Neutrophil (primary cell): ENCODE measurements around the gene GLB1L.

Source experiments
- H3K27ac ChIP-seq: fragments of 200-600 bp; sonication (generic); 2 replicates; pipeline ENCODE4 v1.5.1; 2016; ENCODE audit warnings: mild to moderate bottlenecking, moderate library complexity
- H3K27me3 ChIP-seq: fragments of 200-600 bp; sonication (generic); 2 replicates; pipeline ENCODE4 v1.6.0; 2016; ENCODE audit warnings: mild to moderate bottlenecking
- H3K36me3 ChIP-seq: fragments of 200-600 bp; sonication (generic); 2 replicates; pipeline ENCODE4 v1.5.1; 2017
- H3K4me1 ChIP-seq, 2 experiments: fragments of 200-600 bp in 1 of 2; sonication (generic) in 1 of 2; 1 replicate in 1 of 2; 2 replicates in 1 of 2; pipeline versions ENCODE4 v1.5.1 to v1.6.1; 2013 to 2016; ENCODE audit warnings: low read depth in 1 of 2, low read length in 1 of 2, mild to moderate bottlenecking in 1 of 2, moderate library complexity in 1 of 2; ENCODE audit not compliant: control insufficient read depth in 1 of 2, insufficient read depth in 1 of 2
- H3K4me3 ChIP-seq, 2 experiments: fragments of 200-600 bp in 1 of 2; sonication (generic) in 1 of 2; 1 replicate in 1 of 2; 2 replicates in 1 of 2; pipeline ENCODE4 v1.5.1; 2013 to 2016; ENCODE audit warnings: low read depth in 1 of 2, low read length in 1 of 2, mild to moderate bottlenecking in 1 of 2, moderate library complexity in 1 of 2
- H3K9me3 ChIP-seq: fragments of 200-600 bp; sonication (generic); 2 replicates; pipeline ENCODE4 v1.5.1; 2016
- TF ChIP-seq, protein P1 (sequence below): fragments of 200-600 bp; sonication (generic); IDR thresholded peaks from 2 replicates; pipeline ENCODE4 v1.5.1; 2016; ENCODE audit warnings: antibody characterized with exemption

Gene GLB1L

GRCh38 chr2:219245899-219246230 is 621 bp upstream of the GLB1L start:
- H3K27me3 ChIP-seq, result no peaks in the 10 kb centered on the region
- peaks cover 79 to 82% of the 10 kb centered on the region in 2 experiments for H3K4me1 ChIP-seq
- peak overlapping the region; percentile 89 to 99 for H3K4me3 ChIP-seq
- no peaks in the 10 kb centered on the region for H3K9me3 ChIP-seq
- TF ChIP-seq, protein P1, sequence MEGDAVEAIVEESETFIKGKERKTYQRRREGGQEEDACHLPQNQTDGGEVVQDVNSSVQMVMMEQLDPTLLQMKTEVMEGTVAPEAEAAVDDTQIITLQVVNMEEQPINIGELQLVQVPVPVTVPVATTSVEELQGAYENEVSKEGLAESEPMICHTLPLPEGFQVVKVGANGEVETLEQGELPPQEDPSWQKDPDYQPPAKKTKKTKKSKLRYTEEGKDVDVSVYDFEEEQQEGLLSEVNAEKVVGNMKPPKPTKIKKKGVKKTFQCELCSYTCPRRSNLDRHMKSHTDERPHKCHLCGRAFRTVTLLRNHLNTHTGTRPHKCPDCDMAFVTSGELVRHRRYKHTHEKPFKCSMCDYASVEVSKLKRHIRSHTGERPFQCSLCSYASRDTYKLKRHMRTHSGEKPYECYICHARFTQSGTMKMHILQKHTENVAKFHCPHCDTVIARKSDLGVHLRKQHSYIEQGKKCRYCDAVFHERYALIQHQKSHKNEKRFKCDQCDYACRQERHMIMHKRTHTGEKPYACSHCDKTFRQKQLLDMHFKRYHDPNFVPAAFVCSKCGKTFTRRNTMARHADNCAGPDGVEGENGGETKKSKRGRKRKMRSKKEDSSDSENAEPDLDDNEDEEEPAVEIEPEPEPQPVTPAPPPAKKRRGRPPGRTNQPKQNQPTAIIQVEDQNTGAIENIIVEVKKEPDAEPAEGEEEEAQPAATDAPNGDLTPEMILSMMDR, result no peak
- peaks cover 28% of the 10 kb centered on the region for H3K36me3 ChIP-seq
- H3K27ac ChIP-seq, result peak overlapping the region; percentile 95

DNA sequence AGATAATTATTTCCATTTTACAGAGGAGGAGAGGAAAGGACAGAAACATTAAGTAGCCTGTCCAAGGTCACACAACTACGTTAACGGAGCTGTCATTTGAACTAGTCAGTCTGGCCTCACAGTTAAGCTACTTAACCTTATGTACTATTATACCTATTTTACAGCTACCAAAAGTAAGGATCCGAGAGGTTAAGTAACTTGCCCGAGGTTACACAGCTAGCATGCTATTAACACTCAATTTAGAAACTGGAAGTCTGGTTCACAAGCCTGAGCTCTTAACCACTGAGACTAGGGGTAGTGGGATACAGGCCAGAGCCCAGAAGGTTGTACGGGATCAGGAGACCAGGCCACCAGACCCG is 476 bp downstream of the GLB1L start:
- Histone ChIP-seq H3K27me3 (no peaks in the 10 kb centered on the region), H3K27ac (peak overlapping the region; percentile 95), H3K4me3 (peak overlapping the region; percentile 89 to 99), H3K9me3 (no peaks in the 10 kb centered on the region), H3K4me1 (peaks cover 68 to 71% of the 10 kb centered on the region in 2 experiments), H3K36me3 (peaks cover 17% of the 10 kb centered on the region)
- TF ChIP-seq, protein P1, result no peak

DNA sequence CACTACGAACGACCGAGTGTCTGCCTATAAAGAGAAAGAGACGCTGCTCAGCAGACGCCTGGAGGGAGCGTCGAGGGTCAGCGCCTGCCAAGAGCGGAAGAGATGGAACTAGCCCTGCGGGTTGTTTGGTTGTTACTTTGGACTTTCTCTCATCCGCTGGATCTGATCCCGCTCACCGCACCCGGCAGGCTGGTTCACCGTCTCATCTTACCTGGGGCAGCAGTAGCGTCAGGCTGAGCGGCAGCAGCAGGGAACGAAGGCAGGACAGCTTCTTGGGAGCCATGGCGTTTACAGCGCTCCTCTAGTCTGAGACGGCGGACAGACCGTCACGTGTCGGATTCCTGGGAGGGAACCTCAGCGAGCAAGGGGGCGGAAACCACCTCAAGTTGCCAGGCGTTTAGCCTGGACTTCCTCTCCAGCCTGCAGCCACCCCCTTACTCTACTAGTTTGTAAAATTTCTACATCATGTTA is 1.9 kb downstream of the GLB1L start:
- Histone ChIP-seq H3K9me3 (no peaks in the 10 kb centered on the region), H3K4me1 (peaks cover 53 to 57% of the 10 kb centered on the region in 2 experiments), H3K36me3 (peaks cover 4% of the 10 kb centered on the region), H3K27me3 (no peaks in the 10 kb centered on the region), H3K27ac (peak overlapping the region; percentile 95), H3K4me3 (peak overlapping the region; percentile 30 to 45)
- TF ChIP-seq, protein P1, result no peak

GRCh38 chr2:219234331-219234730 is 10.9 kb downstream of the GLB1L start:
- Histone ChIP-seq H3K36me3 (peaks cover 68% of the 10 kb centered on the region), H3K4me1 (peaks cover 17 to 18% of the 10 kb centered on the region in 2 experiments)

DNA sequence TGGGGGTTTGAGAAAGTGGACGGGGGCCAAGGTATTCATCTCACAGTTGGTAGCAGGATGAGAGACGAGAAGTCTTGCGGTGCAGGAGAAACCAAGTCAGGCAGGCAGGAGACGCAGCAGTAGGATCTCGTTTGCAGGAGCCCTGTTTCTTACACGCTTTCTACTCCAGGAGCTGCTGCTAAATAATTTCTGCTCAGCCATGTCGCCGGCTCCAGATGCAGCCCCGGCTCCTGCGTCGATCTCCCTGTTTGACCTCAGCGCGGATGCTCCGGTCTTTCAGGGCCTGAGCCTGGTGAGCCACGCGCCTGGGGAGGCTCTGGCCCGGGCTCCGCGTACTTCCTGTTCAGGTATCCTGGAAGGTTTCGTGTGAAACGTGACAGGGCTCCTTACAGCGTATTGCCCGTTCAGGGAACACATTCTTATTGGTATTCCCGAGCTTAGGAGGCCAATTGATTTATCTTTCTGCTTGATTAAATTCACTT is 15.1 kb downstream of the GLB1L start:
- peaks cover 57% of the 10 kb centered on the region in 2 experiments for H3K4me1 ChIP-seq
- H3K27ac ChIP-seq, result peak overlapping the region; percentile 97
- TF ChIP-seq, protein P1, result no peak
- H3K4me3 ChIP-seq, result peak overlapping the region; percentile 83 to 97
- H3K9me3 ChIP-seq, result no peaks in the 10 kb centered on the region
- H3K27me3 ChIP-seq, result no peaks in the 10 kb centered on the region
- H3K36me3 ChIP-seq, result peaks cover 36% of the 10 kb centered on the region

More at GRCh38 chr2:219234331-219234730, 10.9 kb downstream of the GLB1L start:
- H3K4me3 ChIP-seq, result no peak overlapping the region
- H3K27me3 ChIP-seq, result no peaks in the 10 kb centered on the region
- no peak overlapping the region for H3K27ac ChIP-seq
- H3K9me3 ChIP-seq, result no peaks in the 10 kb centered on the region
- TF ChIP-seq, protein P1, result no peak
